NCI-H748 (cell line): Measurements from ENCODE around the gene ADGRB2.

Source experiments
- DNase-seq: peaks from one replicate; lab custom pipeline; 2025; ENCODE audit not compliant: unreplicated experiment; lab: John Stamatoyannopoulos, UW

ADGRB2 gene, protein sequence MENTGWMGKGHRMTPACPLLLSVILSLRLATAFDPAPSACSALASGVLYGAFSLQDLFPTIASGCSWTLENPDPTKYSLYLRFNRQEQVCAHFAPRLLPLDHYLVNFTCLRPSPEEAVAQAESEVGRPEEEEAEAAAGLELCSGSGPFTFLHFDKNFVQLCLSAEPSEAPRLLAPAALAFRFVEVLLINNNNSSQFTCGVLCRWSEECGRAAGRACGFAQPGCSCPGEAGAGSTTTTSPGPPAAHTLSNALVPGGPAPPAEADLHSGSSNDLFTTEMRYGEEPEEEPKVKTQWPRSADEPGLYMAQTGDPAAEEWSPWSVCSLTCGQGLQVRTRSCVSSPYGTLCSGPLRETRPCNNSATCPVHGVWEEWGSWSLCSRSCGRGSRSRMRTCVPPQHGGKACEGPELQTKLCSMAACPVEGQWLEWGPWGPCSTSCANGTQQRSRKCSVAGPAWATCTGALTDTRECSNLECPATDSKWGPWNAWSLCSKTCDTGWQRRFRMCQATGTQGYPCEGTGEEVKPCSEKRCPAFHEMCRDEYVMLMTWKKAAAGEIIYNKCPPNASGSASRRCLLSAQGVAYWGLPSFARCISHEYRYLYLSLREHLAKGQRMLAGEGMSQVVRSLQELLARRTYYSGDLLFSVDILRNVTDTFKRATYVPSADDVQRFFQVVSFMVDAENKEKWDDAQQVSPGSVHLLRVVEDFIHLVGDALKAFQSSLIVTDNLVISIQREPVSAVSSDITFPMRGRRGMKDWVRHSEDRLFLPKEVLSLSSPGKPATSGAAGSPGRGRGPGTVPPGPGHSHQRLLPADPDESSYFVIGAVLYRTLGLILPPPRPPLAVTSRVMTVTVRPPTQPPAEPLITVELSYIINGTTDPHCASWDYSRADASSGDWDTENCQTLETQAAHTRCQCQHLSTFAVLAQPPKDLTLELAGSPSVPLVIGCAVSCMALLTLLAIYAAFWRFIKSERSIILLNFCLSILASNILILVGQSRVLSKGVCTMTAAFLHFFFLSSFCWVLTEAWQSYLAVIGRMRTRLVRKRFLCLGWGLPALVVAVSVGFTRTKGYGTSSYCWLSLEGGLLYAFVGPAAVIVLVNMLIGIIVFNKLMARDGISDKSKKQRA (N-terminal part only)

DNA sequence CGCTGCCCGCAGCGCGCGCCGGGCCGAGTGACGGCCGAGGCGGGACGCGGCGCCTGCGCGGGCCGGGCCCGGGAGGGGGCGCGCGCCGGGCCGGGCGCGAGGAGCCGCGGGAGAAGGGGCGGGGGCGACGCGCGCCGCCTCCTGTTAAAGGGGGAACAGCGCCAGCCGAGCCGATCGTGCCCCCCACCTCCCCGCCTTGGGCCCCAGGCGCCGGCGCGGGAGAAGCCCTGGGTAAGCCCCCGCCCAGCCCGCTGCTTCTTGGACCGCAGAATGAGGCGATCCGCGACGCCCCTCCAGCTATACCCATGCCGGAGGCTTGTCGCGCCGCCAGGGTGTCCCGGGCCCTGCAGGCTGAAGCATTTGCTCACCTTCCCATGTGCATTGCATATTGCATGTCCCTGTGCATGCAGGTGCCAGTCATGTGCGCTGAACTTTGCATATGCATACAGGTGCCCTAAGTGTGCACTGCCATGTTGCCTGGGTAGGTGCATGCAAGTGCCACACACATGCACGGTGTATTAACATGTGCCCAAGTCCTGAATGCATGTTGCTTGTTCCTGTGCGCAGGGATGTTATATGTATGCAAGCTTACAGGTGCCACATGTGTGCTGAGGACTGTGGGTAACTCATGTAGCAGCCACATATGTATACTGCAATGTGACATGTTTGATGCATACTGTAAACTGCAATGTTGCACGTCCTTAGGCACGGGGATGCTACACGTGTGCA, at the start of gene ADGRB2:
Gene ADGRB2, minus strand, starts transcription at position 29 of the 729 bp plus-strand sequence. CDS start 7,119 bp downstream, outside the sequence.
- DNase-seq = peak; percentile 59

DNA sequence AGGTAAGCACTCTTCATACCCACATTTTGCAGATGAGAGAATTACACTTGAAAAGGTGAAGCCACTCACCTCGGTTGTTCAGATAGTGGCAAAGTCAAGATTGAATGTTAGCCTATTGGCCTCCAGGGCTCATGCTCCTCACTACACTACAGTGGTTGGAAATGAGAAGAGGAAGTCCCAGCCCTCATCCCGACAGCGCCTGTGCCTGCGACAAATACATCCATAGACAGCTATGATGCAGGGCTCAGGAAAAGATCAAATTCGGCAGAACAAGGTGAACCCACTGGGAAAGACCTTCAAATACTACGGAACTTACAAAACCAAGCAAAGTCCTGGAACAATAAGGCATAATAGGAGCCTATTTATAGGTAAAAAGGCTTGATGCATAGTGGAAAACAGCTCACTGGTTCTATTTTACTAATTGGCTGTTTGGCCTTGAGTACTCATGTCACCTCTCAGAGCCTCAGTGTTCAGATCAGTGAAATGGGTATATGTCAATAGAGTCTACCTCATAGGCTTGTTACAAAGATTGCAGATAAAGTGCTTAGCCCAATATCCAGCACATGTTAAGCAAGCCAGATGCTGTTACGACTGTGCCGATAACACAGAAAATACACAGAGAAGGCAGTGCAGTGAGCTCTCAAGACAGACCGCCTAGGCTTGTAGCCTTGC, 48.2 kb upstream of the ADGRB2 start:
- no peak for DNase-seq

GRCh38 chr1:31811605-31812004, 47.5 kb upstream of the ADGRB2 start:
- peak; percentile 86 for DNase-seq

DNA sequence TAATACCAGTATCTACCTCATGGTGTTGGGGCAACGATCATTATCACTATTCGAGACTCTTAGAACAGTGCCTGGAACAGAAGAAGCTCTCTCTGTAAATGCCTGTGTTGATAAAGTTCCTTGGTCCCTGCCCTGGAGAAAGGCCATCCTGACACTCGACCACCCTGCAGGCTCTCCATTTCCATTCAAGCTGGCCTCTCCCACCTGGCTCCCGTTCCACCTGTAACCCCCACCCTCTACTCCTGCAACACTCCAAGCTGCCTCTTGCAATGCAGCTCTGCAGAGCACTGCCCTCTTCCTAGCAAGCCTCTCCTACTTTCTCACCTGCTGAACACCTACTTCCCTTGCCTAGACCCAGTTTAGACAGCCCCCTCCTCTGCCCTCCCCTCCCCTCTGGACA, 45.6 kb upstream of the ADGRB2 start:
- no peak for DNase-seq

DNA sequence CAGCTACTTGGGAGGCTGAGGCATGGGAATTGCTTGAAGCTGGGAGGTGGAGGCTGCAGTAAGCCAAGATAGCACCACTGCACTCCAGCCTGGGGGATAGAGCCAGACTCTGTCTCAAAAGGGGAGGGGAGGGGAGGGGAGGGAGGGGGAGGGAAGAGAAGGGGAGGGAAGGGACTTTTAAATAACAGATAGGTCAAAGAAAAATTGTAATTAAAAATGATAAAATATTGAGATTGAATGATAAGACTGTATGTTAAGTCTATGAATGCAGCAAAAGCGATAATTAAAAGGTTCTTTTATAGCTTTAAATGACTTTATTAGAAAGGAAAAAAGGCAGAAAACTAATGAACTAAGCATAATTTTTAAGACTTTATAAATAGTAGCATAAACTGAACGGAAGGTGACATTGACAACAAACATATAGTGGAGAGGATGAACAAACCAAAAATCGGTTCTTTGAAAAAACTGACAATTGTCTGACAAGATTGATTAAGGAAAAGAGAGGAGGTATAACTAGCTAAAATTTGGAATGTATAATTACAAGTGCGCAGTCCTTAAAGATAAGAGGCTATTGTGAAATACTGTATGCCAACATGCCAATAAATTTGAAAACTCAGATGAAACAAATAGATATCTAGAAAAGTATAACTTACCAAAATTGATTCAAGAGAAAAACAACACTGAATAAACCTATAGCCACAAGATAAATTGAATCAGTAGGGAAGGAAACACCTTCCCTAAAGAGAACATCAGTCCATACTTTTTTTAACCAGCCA, 43.3 kb upstream of the ADGRB2 start:
- no peak for DNase-seq

DNA sequence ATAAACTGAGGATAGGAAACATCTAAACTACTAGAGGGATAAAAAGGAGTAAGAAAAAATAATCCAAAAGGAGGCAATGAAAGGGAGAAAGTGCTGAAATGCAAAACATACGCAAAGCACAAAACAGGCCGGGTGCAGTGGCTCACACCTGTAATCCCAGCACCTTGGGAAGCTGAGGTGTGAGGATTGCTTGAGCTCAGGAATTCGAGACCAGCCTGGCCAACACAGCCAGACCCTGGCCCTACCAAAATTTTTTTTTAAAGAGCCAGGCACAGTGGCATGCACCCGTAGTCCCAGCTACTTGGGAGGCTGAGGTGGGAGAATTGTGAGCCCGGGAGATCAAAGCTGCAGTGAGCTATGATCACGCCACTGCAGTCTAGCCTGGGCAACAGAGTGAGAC, 41.2 kb upstream of the ADGRB2 start:
- no peak for DNase-seq

GRCh38 chr1:31804098-31804497, 40.0 kb upstream of the ADGRB2 start:
- no peak for DNase-seq

DNA sequence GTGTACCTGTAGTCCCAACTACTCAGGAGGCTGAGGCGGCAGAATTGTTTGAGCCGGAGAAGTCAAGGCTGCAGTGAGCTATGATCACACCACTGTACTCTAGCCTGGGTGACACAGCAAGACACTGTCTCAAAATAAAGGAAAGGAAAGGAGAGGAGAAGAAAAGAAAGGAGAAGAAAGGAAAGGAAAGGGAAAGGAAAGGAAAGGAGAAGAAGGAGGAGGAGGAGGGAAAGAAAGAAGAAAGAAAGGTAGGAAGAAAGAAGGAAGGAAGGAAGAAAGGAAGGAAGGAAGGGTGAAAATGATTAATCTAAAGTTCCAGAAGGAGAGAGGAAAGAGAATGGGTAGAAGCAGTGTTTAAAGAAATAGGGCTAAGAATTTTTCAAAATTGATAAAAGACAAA, 39.5 kb upstream of the ADGRB2 start:
- DNase-seq = no peak

DNA sequence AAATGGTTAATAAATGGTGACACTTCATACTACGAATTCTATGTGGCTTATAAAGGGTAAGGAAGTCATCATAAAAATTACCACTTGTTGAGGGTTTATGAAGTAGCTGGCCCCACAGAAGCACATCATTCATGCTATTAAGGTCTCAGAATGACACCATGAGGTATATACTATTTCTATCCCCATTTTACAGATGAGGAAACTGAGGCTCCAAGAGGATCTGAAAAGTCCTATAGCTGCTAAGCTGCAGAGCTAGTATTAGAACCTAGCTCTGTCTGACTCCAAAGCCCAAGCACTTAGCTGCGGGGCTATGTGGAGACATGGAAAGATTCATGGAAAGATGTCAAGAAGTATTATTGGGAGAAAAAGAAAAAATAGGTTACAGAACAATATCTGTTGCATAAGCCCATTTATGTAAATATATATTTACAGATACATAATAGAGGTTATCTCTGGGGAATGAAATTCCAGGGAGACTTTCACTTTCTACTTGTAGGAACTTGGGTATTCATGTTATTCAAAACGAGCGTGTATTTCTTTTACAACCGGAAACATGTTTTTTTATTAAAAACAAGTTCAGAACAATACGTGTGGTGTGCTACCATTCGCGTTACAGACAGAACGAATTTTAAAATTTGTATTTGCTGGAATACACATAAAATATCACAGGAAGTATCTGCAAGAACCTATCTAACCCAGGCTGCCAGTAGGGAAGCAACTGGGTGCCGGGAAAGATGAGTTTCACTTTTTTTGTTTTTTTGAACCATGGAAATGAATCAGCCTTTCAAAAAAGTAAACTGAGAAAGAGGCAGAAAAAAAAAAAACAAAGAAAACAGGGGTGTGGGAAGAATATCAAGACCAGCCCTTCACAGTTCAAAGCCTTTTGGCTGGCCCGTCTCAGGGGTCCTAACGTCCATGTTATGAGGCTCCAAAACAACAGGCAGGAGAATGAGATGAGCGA, 38.3 kb upstream of the ADGRB2 start:
- DNase-seq = no peak

GRCh38 chr1:31801458-31801857, 37.3 kb upstream of the ADGRB2 start:
- no peak for DNase-seq

DNA sequence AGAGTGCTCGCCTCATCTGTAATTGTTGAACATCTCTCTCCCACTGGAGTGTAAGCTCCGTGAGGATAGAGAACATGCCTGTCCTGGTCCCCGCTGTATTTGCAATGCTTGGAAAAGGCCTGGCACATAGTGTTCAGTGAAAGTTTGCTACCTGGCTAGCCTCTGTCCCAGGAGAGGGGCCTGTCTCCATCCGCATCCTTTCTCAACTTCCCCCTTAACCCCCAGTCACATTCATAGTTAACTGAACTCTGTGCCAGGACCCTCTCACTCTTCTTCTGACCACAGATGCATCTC, 36.5 kb upstream of the ADGRB2 start:
- no peak for DNase-seq

DNA sequence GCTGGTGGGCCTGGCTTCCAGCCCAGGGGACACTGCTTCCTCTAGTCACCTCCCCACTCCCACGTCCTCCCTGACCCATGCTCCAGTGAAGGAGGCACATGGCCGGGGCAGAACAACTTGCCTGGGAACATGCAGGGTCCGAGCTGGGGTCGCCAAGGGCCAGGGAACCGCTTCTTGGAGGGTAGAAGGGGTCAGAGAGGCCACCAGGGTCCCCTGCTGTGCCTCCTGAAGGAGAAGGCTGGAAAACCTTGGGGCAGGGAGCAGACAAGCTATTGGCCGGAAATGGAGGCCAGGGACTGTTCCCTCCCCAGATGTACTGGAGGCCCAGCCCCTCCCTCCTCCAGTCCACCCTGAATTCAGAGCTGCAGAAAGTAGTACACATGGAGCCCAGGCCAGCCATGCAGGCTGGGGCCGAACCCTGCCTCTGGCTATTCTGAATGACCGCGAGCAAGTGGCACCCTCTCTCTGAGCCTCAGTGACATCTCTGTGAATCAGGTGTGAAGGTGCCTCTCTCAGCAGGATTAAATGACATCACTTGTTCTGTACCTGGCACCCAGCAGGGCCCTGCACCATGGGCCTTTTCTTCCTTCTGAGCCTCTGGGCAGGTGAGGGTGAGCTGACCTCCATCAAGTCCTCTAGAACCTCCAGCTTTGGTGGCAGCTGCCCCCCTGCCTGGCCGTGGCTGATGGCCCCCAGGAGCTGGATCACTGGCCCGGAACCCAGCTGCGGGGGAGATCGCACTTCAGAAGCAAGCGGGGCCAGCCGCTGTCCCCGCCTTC, 35.9 kb upstream of the ADGRB2 start:
- no peak for DNase-seq

GRCh38 chr1:31799196-31799894, 35.2 kb upstream of the ADGRB2 start:
- no peak for DNase-seq

DNA sequence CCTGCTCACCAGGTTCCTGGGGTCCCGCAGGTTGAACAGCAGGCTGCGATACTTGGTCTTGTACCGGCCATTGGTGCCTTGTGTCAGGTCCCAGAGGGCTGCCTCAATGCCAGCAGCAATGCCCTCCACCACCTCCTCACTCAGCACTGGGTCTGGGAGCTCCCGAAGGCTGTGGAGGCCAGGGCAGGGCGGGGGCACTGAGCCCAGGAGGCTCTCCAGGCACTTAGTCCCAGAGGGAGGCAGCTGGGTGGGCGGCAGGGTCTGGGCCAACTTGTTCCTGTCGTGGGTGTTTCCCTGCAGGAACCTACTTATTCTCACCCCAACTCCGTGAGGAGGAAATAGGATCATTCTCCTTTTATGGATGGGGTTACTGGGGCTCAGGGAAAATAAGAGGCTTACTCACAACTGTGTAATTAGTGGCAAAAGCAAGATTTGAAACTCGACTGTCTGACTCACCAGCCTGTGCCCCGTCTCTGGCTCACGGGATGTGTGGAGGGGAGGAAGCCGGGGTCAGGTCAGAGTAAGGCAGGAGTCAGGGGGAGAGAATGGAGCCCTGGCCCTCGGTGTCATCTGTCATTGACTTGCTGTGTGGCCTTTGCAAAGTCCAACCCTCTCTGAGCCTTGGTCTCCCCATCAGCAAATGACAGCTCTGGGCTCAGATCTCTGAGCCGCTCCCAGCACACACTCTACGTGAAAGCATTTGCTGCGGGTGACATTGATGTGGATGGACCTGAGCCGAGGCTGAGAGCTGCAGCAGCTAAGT, 34.5 kb upstream of the ADGRB2 start:
- no peak for DNase-seq

DNA sequence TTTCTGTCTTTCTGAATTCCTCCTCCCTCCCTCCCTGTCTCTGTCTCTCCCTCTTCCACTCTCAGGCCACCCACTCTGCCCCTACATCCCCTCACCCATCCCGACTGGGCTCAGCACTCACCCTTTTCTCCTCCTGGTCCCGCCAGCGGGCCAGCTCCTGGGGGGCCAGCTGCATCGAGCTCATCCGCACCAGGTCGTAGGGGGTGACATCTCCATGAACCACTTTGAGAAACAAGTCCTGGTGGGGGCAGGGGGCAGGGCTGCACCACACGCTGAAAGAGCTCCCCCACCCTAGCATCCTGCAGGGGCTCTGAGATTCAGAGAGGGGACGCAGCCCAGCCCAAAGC, 33.9 kb upstream of the ADGRB2 start:
- DNase-seq = no peak

GRCh38 chr1:31797216-31797615, 33.1 kb upstream of the ADGRB2 start:
- DNase-seq = no peak

- no peak for DNase-seq
Measured at GRCh38 chr1:31796707-31797106, 32.6 kb upstream of the ADGRB2 start.
